ENCODE results near the gene DYRK1A.

DNA sequence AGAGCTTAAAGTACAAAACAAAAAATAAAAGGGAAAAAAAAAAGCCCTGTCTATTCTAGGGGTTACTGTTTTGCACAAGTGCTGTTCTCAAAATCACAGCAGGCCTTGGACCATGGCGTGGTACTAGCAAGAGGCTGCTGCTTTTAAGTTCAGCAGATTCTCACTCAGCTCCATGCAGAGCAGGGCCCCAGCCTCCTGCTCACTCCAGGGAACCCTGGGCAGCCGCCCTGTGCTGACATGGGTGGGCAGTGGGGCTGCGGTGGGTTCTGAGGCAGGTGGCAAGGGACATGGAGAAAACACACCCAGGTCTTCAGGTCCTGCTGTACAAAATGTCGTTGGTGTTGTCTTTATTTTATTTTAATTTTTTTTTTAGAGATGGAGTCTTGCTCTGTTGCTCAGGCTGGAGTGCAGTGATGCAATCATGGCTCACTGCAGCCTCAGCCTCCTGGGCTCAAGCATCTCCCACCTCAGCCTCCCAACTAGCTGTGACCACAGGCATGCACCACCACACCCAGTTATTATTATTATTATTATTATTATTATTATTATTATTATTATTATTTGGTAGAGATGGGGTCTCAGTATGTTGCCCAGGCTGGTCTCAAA, 170.9 kb downstream of the DYRK1A start:
- TF ChIP-seq CTCF (IDR thresholded peaks at IDR 0.05): no peak
- TF ChIP-seq POLR2A (IDR thresholded peaks at IDR 0.05): no peak
- no peak for TF ChIP-seq POLR2AphosphoS5 (IDR thresholded peaks at IDR 0.05)

All from prostate gland (tissue), 2 donors.